Activated naive CD4-positive, alpha-beta T cell treated with anti-CD3 and anti-CD28 coated beads for 36 hours (primary cell): ENCODE data around the gene LIN28A. TPM values are rescaled to one million over a fixed set of nuclear protein-coding genes. Genes with fewer than 3 reads are reported as not detected.

ENCODE experiments used
- CTCF ChIA-PET: fragments of 350-600 bp; sonication (Branson Sonifier 250); formaldehyde crosslinking; loops from one replicate; lab custom pipeline; 2021; ENCODE audit warnings: antibody characterized with exemption; lab: Charles Lee
- DNase-seq: peaks from one replicate; pipeline ENCODE4 v3.0.0-alpha.2; 2020
- H3K27ac Mint-ChIP-seq: one replicate; pipeline ENCODE4 v1.8.0; 2021; ENCODE audit warnings: mild to moderate bottlenecking, mixed read lengths
- H3K27me3 Mint-ChIP-seq: one replicate; pipeline ENCODE4 v1.8.0; 2021; ENCODE audit warnings: low read depth, mixed read lengths
- H3K36me3 Mint-ChIP-seq: one replicate; pipeline ENCODE4 v1.8.0; 2021; ENCODE audit warnings: low read depth, mixed read lengths
- H3K4me1 Mint-ChIP-seq: one replicate; pipeline ENCODE4 v1.8.0; 2021; ENCODE audit warnings: low read depth, mixed read lengths
- H3K4me3 Mint-ChIP-seq: one replicate; pipeline ENCODE4 v1.8.0; 2021; ENCODE audit warnings: mild to moderate bottlenecking, moderate library complexity, mixed read lengths
- H3K9me3 Mint-ChIP-seq: one replicate; pipeline ENCODE4 v1.8.0; 2021; ENCODE audit warnings: mixed read lengths
- intact Hi-C: fragments of 100-400 bp; cut with micrococcal nuclease; formaldehyde crosslinking; loops from one replicate; pipeline ENCODE4 v1.15.1; 2023
- total RNA-seq, 2 experiments: library from RNA; stranded (reverse); gene quantifications; one replicate each; pipeline ENCODE4 v1.2.3, GENCODE V29; 2021

Gene LIN28A
- total RNA-seq, 2 experiments from 2014 or later, result not detected

DNA sequence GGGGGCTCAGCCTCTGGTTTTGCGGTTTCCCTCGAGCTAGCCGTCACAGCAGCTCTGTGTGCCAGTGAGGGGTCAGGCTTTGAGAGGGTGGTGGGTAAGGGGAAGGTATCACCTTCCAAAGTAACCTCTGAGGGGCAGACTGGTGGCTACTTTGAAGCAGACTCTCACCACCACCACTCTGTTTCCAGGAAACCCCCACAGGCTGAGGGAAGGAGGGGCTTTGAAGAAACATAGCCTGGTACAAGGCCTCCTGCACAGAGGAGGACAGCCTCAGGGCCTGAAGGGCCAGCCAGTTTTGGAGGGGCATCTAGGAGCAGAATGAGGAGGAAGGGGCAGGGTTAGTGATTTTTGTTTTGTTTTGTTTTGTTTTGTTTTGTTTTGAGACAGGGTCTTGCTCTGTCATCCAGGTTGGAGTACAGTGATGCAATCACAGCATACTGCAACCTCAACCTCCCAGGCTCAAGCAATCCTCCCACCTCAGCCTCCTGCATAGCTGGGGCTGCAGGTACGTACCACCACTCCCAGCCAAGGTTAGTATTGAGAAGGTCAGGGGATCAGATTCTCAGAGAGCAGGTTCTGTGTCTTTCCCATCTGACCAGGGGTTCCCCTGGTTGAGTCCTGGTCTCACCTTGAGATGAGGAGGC, 20.9 kb upstream of the LIN28A start:
- Mint-ChIP-seq H3K36me3 (no peaks in the 10 kb centered on the region), H3K9me3 (no peaks in the 10 kb centered on the region), H3K4me3 (no peak overlapping the region), H3K4me1 (peaks cover 26% of the 10 kb centered on the region), H3K27me3 (no peaks in the 10 kb centered on the region), H3K27ac (no peak overlapping the region)
- CTCF ChIA-PET, result interaction anchor here (2.3 kb wide), 1 partner anchor 15 kb away, joined by 8 read pairs; no protein-coding TSS in a partner anchor
- intact Hi-C loops, result loop anchor here (10.0 kb wide), 1 partner anchor 285 kb away; no protein-coding TSS in a partner anchor
- no peak for DNase-seq

DNA sequence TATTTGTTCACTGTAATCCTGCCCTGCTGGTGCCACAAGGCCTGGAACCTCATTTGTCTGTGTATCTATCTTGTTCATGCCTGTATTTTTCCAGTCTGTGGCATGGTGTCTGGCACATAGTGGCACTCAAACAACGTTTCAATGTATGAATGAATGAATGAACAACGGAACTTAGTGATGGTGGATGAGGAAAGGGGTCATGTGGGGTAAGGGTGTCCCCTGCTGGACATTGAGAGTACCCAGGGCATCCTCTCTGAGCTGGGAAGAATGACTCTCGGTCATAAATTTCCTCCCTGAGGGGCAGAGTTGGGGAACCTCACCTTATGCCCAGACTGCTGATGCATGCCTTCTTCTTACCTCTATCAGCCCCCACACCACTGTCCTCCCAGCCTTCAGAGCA, 19.2 kb upstream of the LIN28A start:
- CTCF ChIA-PET, result interaction anchor here (0.6 to 2.3 kb wide), 7 partner anchors 16 to 222 kb away, joined by 3 to 8 read pairs (median 4); partner anchors contain the start of genes C1orf232 and ZNF593
- no peaks in the 10 kb centered on the region for H3K9me3 Mint-ChIP-seq
- H3K27me3 Mint-ChIP-seq, result no peaks in the 10 kb centered on the region
- H3K27ac Mint-ChIP-seq, result no peak overlapping the region
- peaks cover 19% of the 10 kb centered on the region for H3K4me1 Mint-ChIP-seq
- intact Hi-C loops, result loop anchor here (1.0 to 10.0 kb wide), 2 partner anchors 116 to 287 kb away; no protein-coding TSS in a partner anchor
- H3K4me3 Mint-ChIP-seq, result no peak overlapping the region
- H3K36me3 Mint-ChIP-seq, result no peaks in the 10 kb centered on the region
- DNase-seq, result peak; percentile 59

DNA sequence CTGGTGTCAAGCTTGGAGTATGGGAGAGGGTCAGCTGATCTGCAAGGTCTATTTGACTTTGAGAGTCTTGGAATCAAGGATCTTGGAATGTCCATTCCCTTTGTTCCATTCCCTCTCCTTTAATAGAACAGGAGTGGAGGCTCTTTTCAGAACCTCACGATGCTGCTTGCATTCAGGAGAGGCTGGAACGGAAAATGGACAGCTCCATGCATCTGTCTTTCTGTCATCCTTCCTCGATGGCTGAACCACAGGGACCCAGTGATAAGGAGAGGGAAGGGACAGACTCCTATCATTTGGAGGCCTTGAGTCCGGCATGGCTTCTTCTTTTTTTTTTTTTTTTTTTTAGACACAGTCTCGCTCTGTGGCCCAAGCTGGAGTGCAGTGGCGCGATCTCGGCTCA, 14.9 kb upstream of the LIN28A start:
- intact Hi-C loops, result loop anchor here (1.0 to 10.0 kb wide), 2 partner anchors 119 to 291 kb away; no protein-coding TSS in a partner anchor
- Mint-ChIP-seq H3K4me1 (peaks cover 8% of the 10 kb centered on the region), H3K27me3 (no peaks in the 10 kb centered on the region), H3K4me3 (no peak overlapping the region), H3K36me3 (no peaks in the 10 kb centered on the region), H3K9me3 (no peaks in the 10 kb centered on the region), H3K27ac (no peak overlapping the region)
- no peak for DNase-seq
- CTCF ChIA-PET, result interaction anchor here (0.7 to 2.3 kb wide), 12 partner anchors 10 to 266 kb away, joined by 3 to 7 read pairs (median 3); partner anchors contain the start of gene CEP85

DNA sequence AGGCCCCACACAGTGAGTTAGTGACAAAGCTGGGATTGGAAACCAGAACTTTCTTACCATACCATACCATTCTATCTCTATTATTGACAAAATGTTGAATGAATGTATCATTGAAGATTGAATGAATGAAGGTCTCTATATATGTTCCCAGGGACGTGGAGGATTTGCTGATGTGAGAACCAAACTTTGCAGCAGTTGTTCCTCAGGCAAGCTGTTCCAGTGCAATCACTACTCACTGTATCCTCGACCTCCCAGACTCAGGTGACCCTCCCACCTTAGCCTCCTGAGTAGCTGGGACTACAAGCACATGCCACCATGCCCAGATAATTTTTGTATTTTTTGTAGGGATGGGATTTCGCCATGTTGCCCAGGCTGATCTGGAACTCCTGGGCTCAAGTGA, 11.6 kb upstream of the LIN28A start:
- H3K4me3 Mint-ChIP-seq, result no peak overlapping the region
- peaks cover 7% of the 10 kb centered on the region for H3K27me3 Mint-ChIP-seq
- no peak overlapping the region for H3K27ac Mint-ChIP-seq
- H3K9me3 Mint-ChIP-seq, result no peaks in the 10 kb centered on the region
- H3K4me1 Mint-ChIP-seq, result peaks cover 3% of the 10 kb centered on the region
- intact Hi-C loops, result loop anchor here (10.0 kb wide), 1 partner anchor 294 kb away; no protein-coding TSS in a partner anchor
- no peaks in the 10 kb centered on the region for H3K36me3 Mint-ChIP-seq
- CTCF ChIA-PET, result interaction anchor here (1.0 kb wide), 1 partner anchor 36 kb away, joined by 4 read pairs; no protein-coding TSS in a partner anchor
- DNase-seq, result no peak

DNA sequence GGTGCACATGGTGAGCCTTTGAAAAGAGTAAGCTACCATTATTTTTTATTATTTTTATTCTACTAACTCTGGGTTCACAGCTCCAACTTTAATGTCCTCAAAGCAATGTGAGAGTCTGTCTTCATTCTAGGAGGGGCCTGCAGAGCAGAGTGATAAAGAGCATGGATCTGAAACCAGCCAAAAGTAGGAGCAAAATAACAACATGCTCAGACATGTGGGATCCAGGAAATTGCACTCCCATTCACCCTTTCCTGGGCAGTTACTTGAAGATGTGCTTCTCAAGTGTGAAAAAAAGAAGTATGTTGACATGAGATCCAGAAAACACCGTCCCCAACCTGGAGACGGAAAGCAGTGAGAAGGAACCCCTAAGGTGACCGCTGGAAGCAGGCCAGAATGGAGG, 8.7 kb upstream of the LIN28A start:
- Mint-ChIP-seq H3K4me3 (no peak overlapping the region), H3K4me1 (no peaks in the 10 kb centered on the region), H3K36me3 (no peaks in the 10 kb centered on the region), H3K27ac (no peak overlapping the region), H3K27me3 (peaks cover 9% of the 10 kb centered on the region), H3K9me3 (no peaks in the 10 kb centered on the region)
- DNase-seq, result no peak
- CTCF ChIA-PET, result interaction anchor here (6.9 kb wide), 1 partner anchor 15 kb away, joined by 42 read pairs; no protein-coding TSS in a partner anchor
- intact Hi-C loops, result no loop called here

DNA sequence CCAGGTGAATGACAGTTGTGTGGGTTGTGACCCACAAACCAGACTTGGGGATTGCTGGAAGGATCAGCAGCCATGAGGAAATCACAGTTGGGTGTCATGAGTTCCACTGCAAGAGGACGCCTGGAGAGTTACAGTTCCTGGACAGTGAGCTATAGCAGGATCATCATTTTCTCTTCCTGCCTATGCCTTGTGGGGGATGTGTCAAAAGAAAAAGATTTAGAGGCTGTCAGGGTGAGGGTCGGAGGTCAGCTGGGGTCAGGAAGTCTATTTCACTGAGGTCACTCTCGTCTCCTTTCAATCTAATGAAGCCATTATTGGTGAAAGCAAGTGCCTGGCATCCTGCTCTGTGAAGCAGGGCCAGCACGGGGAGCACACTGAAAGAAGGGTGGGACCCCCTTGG, 7.0 kb upstream of the LIN28A start:
- Mint-ChIP-seq H3K9me3 (no peaks in the 10 kb centered on the region), H3K27ac (no peak overlapping the region), H3K4me3 (no peak overlapping the region), H3K4me1 (peaks cover 3% of the 10 kb centered on the region), H3K36me3 (no peaks in the 10 kb centered on the region), H3K27me3 (peaks cover 12% of the 10 kb centered on the region)
- CTCF ChIA-PET, result interaction anchor here (6.9 kb wide), 1 partner anchor 13 kb away, joined by 42 read pairs; no protein-coding TSS in a partner anchor
- intact Hi-C loops, result no loop called here
- DNase-seq, result no peak

DNA sequence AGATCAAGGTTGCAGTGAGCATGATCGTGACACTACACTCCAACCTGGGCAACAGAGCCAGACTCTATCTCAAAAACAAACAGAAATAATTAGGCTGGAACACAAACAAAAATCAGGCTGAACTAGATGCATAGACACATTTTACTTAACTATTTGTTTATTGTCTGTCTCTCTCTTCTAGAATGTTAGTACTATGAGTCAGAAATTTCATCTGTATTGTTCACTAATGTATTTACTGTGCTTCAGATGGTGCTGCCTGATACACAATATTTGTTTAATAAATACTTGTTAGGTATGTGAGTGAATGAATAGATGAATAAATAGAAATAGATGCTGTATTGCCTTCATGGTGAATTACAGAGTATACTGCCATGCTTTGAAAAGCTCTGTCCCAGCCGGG, 6.0 kb upstream of the LIN28A start:
- no peak for DNase-seq
- intact Hi-C loops, result no loop called here
- H3K27me3 Mint-ChIP-seq, result peaks cover 21% of the 10 kb centered on the region
- H3K27ac Mint-ChIP-seq, result no peak overlapping the region
- CTCF ChIA-PET, result interaction anchor here (6.9 kb wide), 1 partner anchor 12 kb away, joined by 42 read pairs; no protein-coding TSS in a partner anchor
- H3K4me3 Mint-ChIP-seq, result no peak overlapping the region
- H3K36me3 Mint-ChIP-seq, result no peaks in the 10 kb centered on the region
- peaks cover 13% of the 10 kb centered on the region for H3K4me1 Mint-ChIP-seq
- no peaks in the 10 kb centered on the region for H3K9me3 Mint-ChIP-seq

DNA sequence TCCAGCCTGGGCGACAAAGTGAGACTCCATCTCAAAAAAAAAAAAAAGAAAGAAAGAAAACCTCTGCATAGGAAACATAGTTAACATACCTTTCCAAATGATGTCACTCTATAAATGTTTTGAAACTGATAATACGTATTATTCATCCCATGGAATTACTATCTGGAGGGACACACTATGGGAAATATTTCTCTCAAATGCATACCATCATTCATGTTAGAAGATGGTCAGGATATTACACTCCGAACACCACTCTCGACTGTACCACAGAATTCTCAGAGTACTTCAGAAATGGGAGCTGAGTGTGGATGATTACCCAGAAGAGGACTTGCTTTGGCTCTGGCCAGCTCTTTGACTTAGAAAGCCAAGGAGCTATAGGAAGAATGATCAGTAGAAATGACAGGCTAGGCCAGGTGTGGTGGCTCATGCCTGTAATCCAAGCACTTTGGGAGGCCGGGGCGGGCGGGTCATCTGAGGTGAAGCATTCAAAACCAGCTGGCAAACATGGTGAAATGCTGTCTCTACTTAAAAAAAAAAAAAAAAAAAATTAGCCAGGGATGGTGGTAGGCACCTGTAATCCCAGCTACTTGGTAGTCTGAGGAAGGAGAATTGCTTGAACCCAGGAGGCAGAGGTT, 5.2 kb upstream of the LIN28A start:
- Mint-ChIP-seq H3K4me3 (no peak overlapping the region), H3K9me3 (no peaks in the 10 kb centered on the region), H3K36me3 (no peaks in the 10 kb centered on the region), H3K4me1 (peaks cover 16% of the 10 kb centered on the region), H3K27me3 (peaks cover 25% of the 10 kb centered on the region), H3K27ac (no peak overlapping the region)
- no peak for DNase-seq
- intact Hi-C loops, result no loop called here
- CTCF ChIA-PET, result interaction anchor here (0.6 to 6.9 kb wide), 6 partner anchors 10 to 93 kb away, joined by 3 to 42 read pairs (median 4); partner anchors contain the start of gene DHDDS

DNA sequence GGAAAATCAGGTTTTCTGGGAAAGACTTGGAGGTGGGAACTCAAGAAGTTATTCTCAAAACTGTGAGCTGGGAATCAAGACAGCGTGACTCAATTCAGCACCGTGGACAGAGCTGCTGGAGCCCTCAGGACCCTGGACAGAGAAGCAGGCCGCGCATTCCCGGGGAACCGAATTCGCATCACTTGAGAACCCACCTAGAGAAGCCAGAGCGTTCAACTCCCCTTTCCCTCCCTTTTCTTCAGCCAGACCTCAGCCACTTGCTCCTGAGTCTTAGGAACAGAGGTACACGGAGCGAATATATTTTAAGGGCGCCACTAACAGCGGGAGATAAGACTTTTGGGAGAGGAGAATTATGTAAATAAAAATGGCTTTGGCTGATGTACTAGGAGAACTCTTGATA, 2.0 kb upstream of the LIN28A start:
- DNase-seq, result peak; percentile 86
- no peak overlapping the region for H3K4me3 Mint-ChIP-seq
- intact Hi-C loops, result no loop called here
- no peak overlapping the region for H3K27ac Mint-ChIP-seq
- H3K9me3 Mint-ChIP-seq, result no peaks in the 10 kb centered on the region
- peaks cover 26% of the 10 kb centered on the region for H3K4me1 Mint-ChIP-seq
- no peaks in the 10 kb centered on the region for H3K36me3 Mint-ChIP-seq
- peaks cover 46% of the 10 kb centered on the region for H3K27me3 Mint-ChIP-seq
- CTCF ChIA-PET, result no interaction called here

DNA sequence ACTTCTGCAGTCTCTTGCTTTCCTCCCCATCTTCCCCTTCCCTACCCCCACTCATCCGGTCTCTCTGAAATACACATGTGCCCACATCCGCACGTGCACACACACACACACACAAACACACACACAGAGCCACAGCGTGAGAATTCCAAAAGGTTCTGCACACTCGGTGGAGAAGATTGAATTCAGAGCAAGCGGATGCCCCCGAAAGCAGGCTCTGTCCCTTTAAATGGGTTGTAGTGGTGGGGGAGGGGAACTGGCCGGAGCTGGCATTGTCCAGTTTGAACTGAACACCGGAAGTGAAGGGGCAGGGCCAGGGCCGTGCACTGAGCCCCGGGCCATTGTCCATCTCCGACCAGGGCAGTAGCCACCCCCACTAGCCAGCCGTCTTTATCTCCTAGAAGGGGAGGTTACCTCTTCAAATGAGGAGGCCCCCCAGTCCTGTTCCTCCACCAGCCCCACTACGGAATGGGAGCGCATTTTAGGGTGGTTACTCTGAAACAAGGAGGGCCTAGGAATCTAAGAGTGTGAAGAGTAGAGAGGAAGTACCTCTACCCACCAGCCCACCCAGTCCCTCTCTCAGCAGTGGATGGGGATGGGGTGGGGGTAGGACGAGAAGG, 1.3 kb upstream of the LIN28A start:
- H3K27me3 Mint-ChIP-seq, result peaks cover 45% of the 10 kb centered on the region
- CTCF ChIA-PET, result interaction anchor here (0.6 to 0.7 kb wide), 2 partner anchors 38 to 175 kb away, joined by 3 read pairs; no protein-coding TSS in a partner anchor
- peaks cover 26% of the 10 kb centered on the region for H3K4me1 Mint-ChIP-seq
- intact Hi-C loops, result no loop called here
- no peak overlapping the region for H3K4me3 Mint-ChIP-seq
- no peaks in the 10 kb centered on the region for H3K36me3 Mint-ChIP-seq
- no peak overlapping the region for H3K27ac Mint-ChIP-seq
- H3K9me3 Mint-ChIP-seq, result no peaks in the 10 kb centered on the region
- DNase-seq, result no peak

DNA sequence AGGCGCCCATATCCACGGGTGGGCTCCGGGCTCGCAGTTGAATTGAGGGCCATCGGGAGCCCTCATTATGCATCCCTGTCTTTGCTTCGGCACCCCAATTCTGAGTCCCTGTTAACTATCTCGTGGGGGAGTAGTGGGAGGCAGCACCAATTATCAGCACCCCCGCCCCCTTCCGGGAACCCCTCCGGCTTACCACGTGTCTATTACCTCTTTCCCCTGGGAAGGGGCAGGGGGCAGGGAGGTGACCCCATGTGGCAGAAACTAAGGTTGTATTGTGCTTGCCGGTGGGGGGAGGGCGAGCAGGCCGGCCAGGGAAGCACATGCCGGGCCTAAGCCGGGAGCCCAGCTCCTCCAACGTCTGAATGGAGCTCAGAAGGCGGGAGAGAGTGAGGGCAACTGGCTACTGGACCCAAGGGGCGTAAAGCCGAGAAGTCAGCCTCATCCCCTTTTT, 1.0 kb downstream of the LIN28A start:
- Mint-ChIP-seq H3K27me3 (peaks cover 45% of the 10 kb centered on the region), H3K27ac (no peak overlapping the region), H3K36me3 (no peaks in the 10 kb centered on the region), H3K4me1 (peaks cover 26% of the 10 kb centered on the region), H3K4me3 (no peak overlapping the region), H3K9me3 (no peaks in the 10 kb centered on the region)
- DNase-seq, result no peak
- intact Hi-C loops, result no loop called here
- CTCF ChIA-PET, result interaction anchor here (0.6 kb wide), 1 partner anchor 124 kb away, joined by 6 read pairs; no protein-coding TSS in a partner anchor
